Stomach (tissue), 4 donors: Measurements from ENCODE around the gene FREM3.

ENCODE experiments used
- POLR2AphosphoS5 ChIP-seq, 3 donors: sonication (generic); formaldehyde crosslinking; IDR thresholded peaks; one replicate each; pipeline ENCODE4 v1.6.1; 2016; ENCODE audit warnings: antibody characterized with exemption in 3 of 3
- TF ChIP-seq, protein P1 (sequence below), 7 experiments: fragments of 450-650 bp in 4 of 7; fragments of 200-600 bp in 3 of 7; sonication (generic) in 3 of 7; IDR thresholded peaks; one replicate each; pipeline ENCODE4 v1.5.1; 2016 to 2019; ENCODE audit warnings: antibody characterized with exemption in 7 of 7, control low read depth in 2 of 7, mild to moderate bottlenecking in 1 of 7

DNA sequence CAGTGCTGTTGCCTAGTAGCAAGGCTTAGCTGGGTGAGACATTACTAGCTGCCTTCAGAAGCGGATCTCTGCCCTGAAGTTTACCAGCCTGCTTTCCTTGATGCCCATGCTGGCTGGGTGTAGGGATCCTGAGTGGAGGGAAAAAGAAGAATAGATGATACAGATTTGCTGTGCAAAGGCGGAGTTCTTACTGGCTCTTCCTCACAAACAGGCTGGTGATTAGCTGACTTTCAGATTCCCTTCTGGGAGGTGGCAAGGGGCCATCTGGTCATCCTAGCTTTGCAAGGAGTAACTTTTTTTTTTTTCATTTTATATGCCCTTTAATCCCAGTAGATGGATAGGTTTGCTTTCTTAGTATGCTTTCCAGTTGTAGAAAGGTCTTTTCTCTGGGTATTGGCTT is 142.2 kb downstream of the FREM3 start:
- TF ChIP-seq, protein P1, sequence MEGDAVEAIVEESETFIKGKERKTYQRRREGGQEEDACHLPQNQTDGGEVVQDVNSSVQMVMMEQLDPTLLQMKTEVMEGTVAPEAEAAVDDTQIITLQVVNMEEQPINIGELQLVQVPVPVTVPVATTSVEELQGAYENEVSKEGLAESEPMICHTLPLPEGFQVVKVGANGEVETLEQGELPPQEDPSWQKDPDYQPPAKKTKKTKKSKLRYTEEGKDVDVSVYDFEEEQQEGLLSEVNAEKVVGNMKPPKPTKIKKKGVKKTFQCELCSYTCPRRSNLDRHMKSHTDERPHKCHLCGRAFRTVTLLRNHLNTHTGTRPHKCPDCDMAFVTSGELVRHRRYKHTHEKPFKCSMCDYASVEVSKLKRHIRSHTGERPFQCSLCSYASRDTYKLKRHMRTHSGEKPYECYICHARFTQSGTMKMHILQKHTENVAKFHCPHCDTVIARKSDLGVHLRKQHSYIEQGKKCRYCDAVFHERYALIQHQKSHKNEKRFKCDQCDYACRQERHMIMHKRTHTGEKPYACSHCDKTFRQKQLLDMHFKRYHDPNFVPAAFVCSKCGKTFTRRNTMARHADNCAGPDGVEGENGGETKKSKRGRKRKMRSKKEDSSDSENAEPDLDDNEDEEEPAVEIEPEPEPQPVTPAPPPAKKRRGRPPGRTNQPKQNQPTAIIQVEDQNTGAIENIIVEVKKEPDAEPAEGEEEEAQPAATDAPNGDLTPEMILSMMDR (IDR thresholded peaks at IDR 0.05), result no peak
- TF ChIP-seq POLR2AphosphoS5 (IDR thresholded peaks at IDR 0.05), result no peak
